ENCODE measurements around the gene LRCH1. TPM values are rescaled to one million over a fixed set of nuclear protein-coding genes. Genes with fewer than 3 reads are reported as not detected.

The LRCH1 gene
- total RNA-seq, 3 donors from 2014 or later, result 17.0 to 40.4 (median 24.6) TPM

GRCh38 chr13:46542833-46543232, 10.1 kb upstream of the LRCH1 start:
- Histone ChIP-seq H3K4me1 (no peaks in the 10 kb centered on the region), H3K9me3 (no peaks in the 10 kb centered on the region), H3K27ac (no peak overlapping the region), H3K4me3 (no peak overlapping the region), H3K36me3 (no peaks in the 10 kb centered on the region), H3K27me3 (no peaks in the 10 kb centered on the region)
- intact Hi-C loops (cut with DNase I; ENCODE audit: low total_unique reads), result no loop called here
- DNase-seq (ENCODE audit: low spot score in 2 of 2), result no peak
- TF ChIP-seq POLR2A (IDR thresholded peaks at IDR 0.05) (no peak), POLR2AphosphoS5 (IDR thresholded peaks at IDR 0.05) (no peak), CTCF (IDR thresholded peaks at IDR 0.05) (no peak)

GRCh38 chr13:46543287-46543686, 9.7 kb upstream of the LRCH1 start:
- DNase-seq (ENCODE audit: low spot score in 2 of 2), result no peak
- no peaks in the 10 kb centered on the region for H3K27me3 ChIP-seq
- intact Hi-C loops (cut with DNase I; ENCODE audit: low total_unique reads), result no loop called here
- H3K36me3 ChIP-seq, result no peaks in the 10 kb centered on the region
- no peaks in the 10 kb centered on the region for H3K4me1 ChIP-seq
- H3K9me3 ChIP-seq, result no peaks in the 10 kb centered on the region
- H3K27ac ChIP-seq, result no peak overlapping the region
- H3K4me3 ChIP-seq, result no peak overlapping the region
- TF ChIP-seq POLR2A (IDR thresholded peaks at IDR 0.05) (no peak), CTCF (IDR thresholded peaks at IDR 0.05) (no peak), POLR2AphosphoS5 (IDR thresholded peaks at IDR 0.05) (no peak)

- TF ChIP-seq CTCF (IDR thresholded peaks at IDR 0.05) (no peak), POLR2A (IDR thresholded peaks at IDR 0.05) (no peak), POLR2AphosphoS5 (IDR thresholded peaks at IDR 0.05) (no peak)
- no peaks in the 10 kb centered on the region for H3K27me3 ChIP-seq
- no peaks in the 10 kb centered on the region for H3K4me1 ChIP-seq
- no peak overlapping the region for H3K27ac ChIP-seq
- no peak for DNase-seq (ENCODE audit: low spot score in 2 of 2)
- no peaks in the 10 kb centered on the region for H3K36me3 ChIP-seq
- H3K9me3 ChIP-seq, result no peaks in the 10 kb centered on the region
- no peak overlapping the region for H3K4me3 ChIP-seq
- intact Hi-C loops (cut with DNase I; ENCODE audit: low total_unique reads), result no loop called here
Measured at GRCh38 chr13:46544208-46544607, 8.8 kb upstream of the LRCH1 start.

GRCh38 chr13:46544811-46545210, 8.2 kb upstream of the LRCH1 start:
- intact Hi-C loops (cut with DNase I; ENCODE audit: low total_unique reads), result no loop called here
- no peak for DNase-seq (ENCODE audit: low spot score in 2 of 2)
- H3K4me3 ChIP-seq, result no peak overlapping the region
- H3K36me3 ChIP-seq, result no peaks in the 10 kb centered on the region
- no peak overlapping the region for H3K27ac ChIP-seq
- H3K27me3 ChIP-seq, result no peaks in the 10 kb centered on the region
- H3K4me1 ChIP-seq, result no peaks in the 10 kb centered on the region
- no peaks in the 10 kb centered on the region for H3K9me3 ChIP-seq
- TF ChIP-seq POLR2A (IDR thresholded peaks at IDR 0.05), result no peak
- no peak for TF ChIP-seq CTCF (IDR thresholded peaks at IDR 0.05)
- no peak for TF ChIP-seq POLR2AphosphoS5 (IDR thresholded peaks at IDR 0.05)

- Histone ChIP-seq H3K36me3 (no peaks in the 10 kb centered on the region), H3K4me1 (no peaks in the 10 kb centered on the region), H3K4me3 (no peak overlapping the region), H3K27ac (no peak overlapping the region), H3K9me3 (no peaks in the 10 kb centered on the region), H3K27me3 (no peaks in the 10 kb centered on the region)
- no peak for TF ChIP-seq CTCF (IDR thresholded peaks at IDR 0.05)
- TF ChIP-seq POLR2A (IDR thresholded peaks at IDR 0.05), result no peak
- no peak for TF ChIP-seq POLR2AphosphoS5 (IDR thresholded peaks at IDR 0.05)
- DNase-seq (ENCODE audit: low spot score in 2 of 2), result no peak
- intact Hi-C loops (cut with DNase I; ENCODE audit: low total_unique reads), result no loop called here
Measured at GRCh38 chr13:46546084-46546768, 6.7 kb upstream of the LRCH1 start.
